ENCODE data around the gene CCSER1.

The CCSER1 gene

DNA sequence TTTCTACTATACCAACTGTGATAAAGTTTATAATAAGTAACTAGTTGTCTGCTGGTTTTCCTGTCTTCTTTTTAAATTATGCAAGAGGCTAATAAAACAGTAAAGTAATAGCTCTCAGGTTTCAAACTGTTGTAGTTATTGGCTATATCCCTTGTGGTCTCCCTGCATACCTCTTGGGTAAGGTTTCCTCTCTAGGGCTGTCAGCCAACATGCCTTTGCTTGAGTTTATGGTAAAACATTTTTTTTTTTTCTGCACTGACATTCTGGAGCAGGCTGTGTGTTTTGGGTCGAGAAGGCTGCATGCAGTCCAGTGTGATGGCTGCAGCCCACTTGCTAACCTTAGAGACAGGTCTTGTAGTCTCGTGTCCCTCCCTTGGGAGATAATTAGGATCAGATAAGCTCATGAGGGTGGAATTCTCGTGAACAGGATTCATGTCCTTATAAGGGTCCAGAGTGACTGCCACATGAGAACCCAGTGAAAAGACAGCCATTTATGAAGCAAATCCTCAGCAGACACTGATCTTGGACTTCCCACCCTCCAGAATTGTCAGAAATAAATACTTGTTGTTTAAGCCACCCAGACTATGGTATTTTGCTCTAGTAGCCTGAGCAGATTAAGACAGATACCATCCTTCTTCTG, 831.2 kb downstream of the CCSER1 start:
- DNase-seq (ENCODE audit: low spot score) = no peak

DNA sequence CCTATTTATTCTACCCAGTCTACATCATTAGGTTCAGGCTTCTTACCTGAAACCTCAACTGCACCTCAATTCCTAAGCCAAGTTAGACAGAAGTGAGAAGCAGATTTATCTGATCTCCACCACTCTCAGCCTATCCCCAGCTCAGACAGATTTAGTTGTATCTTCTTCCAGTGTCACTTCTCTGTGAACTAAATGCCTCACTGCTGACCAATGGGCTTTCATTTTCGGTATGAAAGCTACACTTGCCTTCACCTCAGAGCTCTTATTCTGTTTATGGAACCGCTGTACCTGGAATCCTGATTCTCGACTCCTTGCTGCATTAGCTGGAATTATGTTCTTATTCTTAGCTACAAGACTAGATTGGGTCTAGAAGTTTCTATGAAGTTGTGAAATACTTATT, 833.2 kb downstream of the CCSER1 start:
- DNase-seq (ENCODE audit: low spot score) = no peak

DNA sequence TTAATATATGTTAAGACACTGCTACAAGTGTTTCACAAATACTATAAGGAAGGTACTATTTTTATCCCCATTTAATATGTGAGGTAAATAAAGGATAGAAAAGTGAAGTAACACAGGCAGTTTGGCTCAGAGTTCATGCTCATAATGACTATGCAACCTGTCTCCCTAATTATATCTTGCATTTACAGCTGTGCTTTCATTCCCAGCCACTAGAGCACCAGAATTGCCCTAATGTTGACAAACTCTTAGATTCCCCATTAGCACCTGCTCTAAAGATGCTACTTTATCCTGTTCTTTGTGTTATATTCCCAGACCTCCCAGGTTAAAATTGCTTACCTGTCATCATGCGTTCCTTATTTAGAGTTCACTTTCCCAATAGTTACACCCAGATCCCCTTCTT, 833.6 kb downstream of the CCSER1 start:
- no peak for DNase-seq (ENCODE audit: low spot score)

DNA sequence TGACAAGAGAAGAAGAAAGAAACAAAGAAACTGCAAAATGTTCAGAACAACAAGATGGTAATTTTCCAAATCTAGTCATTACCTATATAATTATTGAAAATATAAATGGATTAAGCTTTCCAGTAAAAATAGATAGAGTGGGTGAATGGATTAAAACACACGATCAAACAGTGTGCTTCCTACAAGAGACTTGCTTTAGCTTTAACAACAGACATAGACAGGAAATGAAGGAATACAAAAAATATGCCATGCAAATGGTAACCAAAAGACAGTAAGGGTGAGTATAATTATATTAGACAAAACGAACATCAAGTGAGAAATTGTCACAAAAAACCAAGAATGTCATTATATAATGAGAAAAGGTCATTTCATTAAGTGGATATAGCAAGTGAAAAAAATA, 842.8 kb downstream of the CCSER1 start:
- DNase-seq (ENCODE audit: low spot score) = no peak

DNA sequence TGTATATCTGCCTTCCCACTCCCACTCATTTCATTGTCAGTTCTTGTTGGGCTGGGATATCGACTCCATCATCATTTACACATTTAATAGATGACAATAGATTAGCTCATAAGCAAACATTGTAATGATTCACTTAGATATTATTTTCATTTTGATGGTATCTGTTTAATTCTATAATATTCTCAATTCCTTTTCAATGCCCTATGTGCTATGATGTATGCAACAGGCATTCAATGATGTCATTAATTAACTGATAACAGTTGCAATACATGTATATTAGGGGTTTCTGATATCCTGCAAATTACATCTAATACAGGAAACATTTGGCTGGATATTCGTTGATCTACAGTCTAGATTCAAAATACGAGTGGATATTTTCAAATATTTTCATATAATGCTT, 850.5 kb downstream of the CCSER1 start:
- DNase-seq (ENCODE audit: low spot score) = no peak

DNA sequence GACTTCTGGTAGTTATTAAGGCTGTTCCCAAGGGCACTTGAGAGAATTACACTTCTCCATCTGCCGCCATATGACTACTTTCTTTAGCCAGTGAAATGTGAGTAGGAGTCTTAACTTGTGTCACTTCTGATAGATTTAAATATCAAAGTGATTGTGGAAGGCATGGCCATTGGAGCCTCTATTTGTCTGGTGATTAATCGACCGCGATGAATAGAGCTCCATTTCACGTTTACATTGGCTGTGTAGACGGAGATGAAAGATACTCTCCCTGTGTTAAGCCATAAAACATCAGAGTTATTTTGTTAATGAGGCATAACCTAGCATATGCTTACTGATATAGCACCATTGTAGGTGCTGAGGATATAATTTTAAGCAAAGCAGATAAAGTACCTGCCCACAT, 852.4 kb downstream of the CCSER1 start:
- DNase-seq (ENCODE audit: low spot score) = no peak

DNA sequence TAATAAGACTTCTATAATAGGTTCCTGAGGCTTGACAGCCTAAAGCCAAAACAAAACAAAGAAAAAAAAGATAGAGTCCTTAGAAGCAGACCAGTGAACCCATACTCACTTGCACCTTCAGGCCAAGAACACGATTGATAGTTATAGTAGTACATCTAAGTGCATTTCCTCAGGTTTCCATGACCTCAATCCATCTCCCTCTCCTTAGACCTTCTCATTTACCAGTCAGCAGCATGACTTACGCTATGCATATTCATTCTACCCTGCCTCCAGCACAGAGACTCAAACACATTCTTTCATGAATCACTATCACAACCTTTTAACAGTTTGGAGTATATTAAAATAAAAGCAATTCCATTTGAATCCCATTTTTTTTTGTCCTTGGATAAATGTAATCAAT, 855.6 kb downstream of the CCSER1 start:
- no peak for DNase-seq (ENCODE audit: low spot score)

DNA sequence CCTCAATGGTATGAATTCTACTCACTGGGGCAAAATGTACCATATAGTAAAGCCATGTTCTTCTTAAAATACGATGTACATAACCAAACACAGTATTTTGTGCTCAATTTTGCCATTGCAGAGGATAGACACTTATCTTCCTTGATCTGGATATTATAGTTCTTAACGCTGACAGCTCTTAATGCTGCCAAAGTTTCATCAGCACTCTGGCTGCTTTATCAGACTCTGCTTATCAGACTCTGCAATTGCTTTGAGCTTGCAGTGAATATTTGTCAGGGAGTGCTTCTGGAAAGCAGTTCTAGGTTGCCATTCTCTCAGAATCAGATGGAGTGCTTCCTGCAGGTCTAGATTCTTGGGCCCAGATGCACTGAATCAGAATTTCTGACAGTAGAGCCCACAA, 863.1 kb downstream of the CCSER1 start:
- DNase-seq (ENCODE audit: low spot score) = no peak

DNA sequence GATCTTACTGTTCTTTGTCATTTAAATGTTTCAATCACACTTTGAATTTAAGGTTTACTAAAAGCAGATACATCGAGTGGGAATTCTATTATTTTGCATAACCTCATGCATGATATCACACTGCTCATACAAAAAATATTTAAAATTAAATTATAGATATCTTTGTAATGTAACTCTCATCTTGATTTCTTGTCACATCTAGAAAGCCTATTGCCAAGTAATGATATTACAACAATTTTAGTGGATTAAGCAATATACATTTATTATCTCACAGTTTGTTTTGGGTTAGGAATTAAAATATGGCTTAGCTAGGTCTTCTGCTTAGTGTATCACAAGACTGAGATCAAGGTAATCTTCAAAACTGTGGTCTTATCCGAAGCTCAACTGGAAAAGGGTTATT, 865.0 kb downstream of the CCSER1 start:
- no peak for DNase-seq (ENCODE audit: low spot score)

DNA sequence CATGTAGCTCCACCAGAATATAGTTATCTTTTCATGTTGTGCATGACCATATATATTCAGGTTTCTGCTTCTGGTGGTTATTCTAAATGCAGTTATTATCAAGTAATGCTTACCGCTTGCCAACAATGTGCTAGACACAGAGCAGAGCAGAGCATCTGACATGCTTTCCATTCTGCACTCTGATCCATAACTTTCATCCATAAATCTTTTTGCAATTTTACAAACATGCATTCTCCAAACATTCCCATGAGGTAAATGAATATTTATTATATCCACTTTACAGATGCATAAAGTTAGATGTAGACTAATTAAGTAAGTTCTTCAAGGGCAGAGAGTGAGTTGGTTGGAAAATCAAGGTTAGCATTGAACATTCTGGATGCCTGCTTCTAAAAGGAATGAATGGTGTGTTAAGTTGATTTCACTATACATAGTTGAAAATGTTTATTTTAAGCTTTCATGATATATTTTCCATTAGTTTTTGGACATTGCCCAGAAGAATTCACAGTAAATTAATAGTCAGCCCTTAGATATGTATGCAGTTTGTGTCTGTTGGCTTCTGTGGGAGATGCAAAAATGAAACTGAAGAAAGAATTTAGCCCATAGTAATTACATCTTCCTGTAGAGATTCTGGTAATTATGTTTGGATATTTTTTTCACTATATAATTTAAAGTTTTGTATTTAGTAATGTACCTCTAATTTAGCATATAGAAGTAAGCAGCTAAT, 867.8 kb downstream of the CCSER1 start:
- no peak for DNase-seq (ENCODE audit: low spot score)

DNA sequence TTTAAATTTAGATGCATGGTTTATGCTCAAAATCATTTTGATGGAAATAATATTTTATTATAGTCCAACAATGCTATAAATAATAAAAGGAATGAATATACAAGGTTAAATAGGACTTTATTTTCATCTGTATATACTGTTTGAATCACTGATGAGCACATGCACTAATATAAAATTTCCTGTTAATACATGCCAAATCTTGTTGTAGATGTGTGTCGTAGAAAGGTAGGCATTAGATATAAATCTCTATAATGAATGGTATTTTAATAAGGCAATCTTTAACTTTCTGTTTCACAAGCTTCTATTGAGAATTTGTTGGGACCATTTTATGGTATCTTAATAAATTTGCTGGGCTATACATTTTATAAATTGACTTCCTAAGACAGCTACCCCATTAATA, 868.8 kb downstream of the CCSER1 start:
- no peak for DNase-seq (ENCODE audit: low spot score)

DNA sequence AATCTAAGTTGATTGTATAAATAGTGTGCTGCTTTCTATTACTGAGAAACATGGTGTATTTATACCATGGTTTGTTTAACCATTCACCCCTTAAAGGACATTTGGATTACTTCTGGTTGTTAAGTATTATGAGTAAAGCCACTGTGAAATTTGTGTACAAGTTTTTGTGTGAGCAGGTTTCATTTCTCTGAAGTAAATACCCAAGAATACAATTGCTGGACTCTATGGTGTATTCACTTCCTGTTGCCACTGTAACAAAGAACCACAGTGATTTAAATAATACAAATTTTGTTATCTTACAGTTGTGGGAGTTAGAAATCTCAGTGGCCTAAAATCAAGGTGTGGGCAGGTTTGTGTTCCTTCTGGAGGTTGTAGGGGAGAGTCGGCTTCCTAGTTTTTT, 869.6 kb downstream of the CCSER1 start:
- no peak for DNase-seq (ENCODE audit: low spot score)

DNA sequence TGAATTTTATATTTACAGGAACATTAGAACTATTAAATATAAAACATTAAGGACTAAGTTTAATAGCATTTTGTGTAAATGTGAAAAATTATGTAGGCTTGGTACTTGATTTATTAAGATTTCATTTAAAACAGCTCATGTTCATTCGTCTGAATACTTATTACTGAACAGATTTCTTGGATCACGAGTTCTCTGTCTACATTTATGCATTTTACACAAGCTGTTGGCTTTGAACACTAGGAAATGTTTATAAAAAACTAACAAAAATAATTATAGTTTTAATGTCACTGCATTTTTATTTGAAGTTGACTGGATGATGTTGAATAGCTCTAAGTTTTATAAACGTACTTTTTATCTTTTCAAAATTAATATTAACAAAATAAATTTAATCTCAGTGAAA, 888.7 kb downstream of the CCSER1 start:
- DNase-seq (ENCODE audit: low spot score) = no peak

DNA sequence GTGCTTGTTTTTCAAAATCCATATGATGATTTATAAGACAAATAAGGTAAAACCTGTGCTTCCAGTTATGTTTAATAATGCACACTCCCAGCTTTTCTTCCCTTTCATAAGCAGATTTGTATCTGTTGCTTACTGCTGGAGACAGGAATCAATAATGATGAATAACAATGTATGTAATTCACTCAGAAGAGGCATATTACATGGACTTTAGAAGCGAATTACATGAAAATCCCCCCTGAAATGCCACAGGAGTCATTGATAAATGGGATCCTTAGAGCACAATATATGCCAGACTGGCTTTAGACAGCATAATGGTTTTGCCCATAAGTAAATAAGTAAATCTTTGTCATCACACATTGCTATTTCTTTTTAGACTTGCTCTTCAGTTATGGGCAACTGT, 892.3 kb downstream of the CCSER1 start:
- DNase-seq (ENCODE audit: low spot score) = no peak

DNA sequence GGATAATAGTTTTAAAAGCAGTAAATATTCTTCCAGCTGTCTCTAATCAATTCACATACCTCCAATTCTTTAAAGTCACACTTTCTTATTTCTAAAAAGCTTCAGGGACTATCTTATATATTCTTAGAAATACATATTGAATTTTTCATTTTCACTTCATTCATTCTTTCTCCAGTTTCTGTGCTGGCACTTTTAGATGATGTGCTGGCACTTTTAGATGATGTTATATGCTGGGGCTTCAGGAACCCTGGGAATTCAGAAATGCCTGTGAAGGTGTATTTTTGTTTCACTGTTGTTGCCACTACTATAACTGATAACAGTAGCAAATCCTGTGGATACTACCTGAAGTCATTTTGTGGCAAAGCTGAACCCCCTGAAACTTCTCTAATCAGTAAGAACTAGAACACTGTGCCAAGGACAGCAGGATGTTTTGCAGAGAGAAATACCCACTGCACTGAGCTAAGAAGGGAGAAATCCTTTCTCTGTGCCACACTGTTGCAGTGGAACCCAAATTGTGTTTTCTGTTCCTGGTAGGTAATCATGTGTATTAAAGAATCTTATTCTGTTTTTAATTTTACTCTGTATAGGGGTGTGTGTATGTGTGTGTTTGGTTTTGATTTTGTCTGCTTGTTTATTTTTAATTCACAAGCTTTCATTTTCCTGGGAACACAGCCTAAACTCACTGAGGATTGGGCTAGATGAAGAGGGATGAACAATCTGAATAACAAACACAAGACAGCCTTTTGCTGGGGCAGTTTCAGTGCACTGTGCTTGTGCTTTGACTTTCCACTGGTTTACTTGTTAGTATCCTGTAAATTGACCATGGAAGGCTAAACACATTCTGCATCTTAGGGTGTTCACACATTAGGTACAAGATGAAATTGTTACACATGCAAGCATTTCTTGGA, 898.3 kb downstream of the CCSER1 start:
- no peak for DNase-seq (ENCODE audit: low spot score)

DNA sequence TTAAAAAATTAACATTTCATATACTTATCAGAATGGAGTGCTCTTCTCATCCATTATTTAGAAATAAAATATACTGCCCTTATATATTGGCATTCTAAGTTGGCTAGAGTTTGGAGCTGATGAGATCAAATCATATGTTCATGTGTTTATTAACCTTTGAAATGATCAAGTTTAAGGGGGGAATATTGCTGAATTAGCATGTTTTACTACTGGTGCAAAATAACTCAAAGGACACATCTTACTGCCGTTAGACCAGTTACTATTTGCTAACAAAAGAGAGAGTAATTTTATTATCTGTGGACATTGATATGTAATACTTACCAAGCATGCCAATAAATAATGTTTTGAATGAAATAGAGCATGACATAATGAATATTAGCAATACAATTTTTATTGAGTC, 901.0 kb downstream of the CCSER1 start:
- DNase-seq (ENCODE audit: low spot score) = no peak

DNA sequence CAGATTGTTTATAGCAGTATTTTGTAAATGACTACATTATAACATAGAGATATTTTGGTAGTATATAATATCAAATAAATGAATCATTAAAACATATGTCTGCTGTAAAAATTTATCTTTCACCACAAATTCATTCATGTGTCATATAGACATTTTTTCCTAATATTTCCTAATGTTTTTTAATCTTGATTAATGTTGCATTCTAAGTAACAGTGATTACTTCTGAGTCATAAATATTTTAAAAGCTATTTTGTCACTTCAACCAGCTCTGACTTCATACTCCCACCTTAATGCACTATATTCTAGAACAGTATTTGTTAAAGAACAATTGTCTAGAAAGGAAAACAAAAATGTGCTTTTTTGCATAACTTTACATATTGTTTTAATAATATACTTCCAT, 904.6 kb downstream of the CCSER1 start:
- no peak for DNase-seq (ENCODE audit: low spot score)

DNA sequence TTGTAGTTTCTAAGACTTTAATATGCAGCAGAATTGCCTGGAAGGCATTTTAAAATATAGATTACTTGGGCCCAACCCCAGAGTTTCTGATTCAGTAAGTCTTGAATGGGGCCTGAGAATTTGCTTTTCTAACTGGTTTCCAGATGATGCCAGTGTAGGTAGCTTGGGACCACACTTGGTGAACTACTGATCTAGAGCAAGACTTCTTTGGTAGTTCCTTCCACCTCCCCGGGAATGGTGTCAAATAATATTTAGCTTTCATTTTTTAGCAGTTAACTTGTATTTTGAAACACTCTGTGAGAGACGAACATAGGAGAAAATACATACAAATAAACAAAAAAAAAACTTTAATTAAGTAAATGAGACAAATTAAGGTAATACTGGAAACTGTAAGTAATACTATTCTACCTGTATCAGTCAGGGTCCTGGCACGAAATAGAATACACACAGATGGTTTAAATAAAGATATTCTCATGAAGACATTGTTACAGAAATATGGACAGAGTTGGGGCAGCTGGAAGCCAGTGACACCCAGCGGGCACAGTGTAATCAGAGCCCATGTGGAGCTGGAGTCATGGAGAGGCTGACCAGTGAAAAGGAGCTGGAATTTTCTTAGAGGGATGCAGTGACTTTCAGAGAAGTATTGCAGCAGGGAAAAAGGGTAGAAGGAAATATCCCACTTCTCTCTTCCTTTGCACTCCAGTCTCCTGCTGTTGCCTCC, 905.7 kb downstream of the CCSER1 start:
- DNase-seq (ENCODE audit: low spot score) = no peak

DNA sequence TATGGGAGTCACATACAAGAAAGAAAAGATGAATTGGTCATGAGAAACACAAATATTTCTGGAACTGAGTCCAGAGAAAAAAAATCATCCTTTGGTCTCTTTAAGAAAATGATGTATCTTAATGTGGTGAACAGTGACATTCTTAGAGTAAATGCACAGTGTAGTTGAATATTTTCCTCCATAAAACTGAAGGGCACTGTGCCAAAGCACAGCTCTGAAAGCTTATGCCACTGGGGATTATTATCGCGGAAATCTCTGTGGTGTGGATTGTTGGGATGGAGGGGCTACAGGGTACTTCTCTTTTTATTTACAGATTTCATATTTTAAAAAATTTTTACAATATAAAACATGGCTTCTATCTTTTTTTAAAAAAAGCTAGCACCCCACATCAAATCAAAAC, 908.1 kb downstream of the CCSER1 start:
- no peak for DNase-seq (ENCODE audit: low spot score)

DNA sequence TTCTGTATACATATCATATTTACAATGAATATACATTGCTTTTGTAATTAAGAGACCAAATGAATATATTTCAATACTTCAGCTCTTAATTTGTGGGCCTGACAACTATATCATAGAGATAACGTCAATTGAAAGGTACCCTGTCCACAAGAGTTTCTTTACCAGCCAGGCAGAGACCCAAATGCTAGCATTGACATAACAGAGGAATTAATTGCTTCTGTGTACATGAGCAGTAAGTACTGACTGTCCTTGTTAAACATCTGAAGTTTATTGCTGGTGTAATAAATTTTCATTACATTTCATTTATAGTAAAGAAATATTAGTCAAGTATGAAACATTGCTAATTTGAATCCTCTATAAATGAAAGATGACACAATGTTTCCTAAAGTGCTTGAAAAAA, 910.8 kb downstream of the CCSER1 start:
- DNase-seq (ENCODE audit: low spot score) = no peak

DNA sequence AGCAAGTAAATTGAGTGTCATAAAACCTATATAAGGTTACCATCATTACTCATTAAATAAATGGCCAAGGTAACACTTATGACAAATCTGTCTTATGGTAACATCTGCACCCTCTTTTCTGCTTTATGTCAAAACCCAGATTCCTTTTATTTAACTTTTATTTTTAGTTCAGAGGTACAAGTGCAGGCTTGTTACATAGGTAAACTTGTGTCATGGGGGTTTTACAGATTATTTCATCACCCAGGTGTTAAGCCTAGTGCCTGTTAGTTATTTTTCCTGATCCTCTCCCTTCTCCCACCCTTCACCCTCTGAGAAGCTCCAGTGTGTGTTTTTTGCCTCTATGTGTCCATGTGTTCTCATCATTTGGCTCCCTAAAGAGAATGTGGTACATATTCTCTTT, 930.7 kb downstream of the CCSER1 start:
- no peak for DNase-seq (ENCODE audit: low spot score)

DNA sequence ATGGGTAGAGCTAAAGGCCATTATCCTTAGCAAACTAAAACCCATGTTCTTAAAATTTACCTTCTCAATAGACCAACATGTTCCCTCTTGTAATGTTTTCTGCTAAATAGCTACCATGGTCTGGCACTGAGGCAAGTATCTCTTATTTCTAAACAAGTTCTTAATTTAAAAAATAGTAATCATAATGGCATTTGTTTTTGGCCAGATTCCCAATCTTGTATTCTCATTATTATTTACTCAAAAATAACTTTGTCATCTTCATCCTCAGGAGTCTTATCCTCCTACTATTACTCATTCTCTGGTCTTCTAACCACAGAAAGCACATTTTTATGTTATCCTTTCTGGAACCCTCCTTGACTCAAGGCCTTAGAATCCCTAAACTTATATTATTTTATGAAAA, 931.2 kb downstream of the CCSER1 start:
- no peak for DNase-seq (ENCODE audit: low spot score)
